ENCODE measurements around the gene RPS6KA2. TPM values are rescaled to one million over a fixed set of nuclear protein-coding genes. Genes with fewer than 3 reads are reported as not detected.

RPS6KA2 gene
- total RNA-seq, 3 donors from 2014 or later (not counting 1 experiment from before 2014, with no cell fraction given): 2.8 to 4.5 (median 2.9) TPM

DNA sequence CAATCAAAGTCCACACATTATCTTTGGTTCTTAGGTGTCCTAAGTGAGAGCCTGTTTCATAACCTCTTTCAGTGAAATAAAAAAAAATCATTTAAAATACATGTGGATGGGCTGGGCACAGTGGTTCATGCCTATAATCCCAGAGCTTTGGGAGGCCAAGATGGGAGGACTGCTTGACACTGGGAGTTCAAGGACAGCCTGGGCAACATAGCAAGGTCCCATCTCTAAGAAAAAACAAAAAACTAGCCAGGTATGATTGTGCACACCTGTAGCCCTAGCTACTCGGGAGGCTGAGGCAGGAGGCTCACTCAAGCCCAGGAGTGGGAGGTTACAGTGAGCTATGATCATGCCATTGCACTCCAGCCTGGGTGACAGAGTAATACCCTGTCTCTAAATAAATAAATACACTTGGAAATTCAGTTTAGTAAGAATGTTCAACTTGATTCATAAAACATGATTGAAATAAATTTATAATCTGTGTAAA is 247.9 kb downstream of the RPS6KA2 start:
- H3K9me3 ChIP-seq (ENCODE audit: control insufficient read depth, insufficient read depth, low read length): no peaks in the 10 kb centered on the region
- TF ChIP-seq, protein P1, sequence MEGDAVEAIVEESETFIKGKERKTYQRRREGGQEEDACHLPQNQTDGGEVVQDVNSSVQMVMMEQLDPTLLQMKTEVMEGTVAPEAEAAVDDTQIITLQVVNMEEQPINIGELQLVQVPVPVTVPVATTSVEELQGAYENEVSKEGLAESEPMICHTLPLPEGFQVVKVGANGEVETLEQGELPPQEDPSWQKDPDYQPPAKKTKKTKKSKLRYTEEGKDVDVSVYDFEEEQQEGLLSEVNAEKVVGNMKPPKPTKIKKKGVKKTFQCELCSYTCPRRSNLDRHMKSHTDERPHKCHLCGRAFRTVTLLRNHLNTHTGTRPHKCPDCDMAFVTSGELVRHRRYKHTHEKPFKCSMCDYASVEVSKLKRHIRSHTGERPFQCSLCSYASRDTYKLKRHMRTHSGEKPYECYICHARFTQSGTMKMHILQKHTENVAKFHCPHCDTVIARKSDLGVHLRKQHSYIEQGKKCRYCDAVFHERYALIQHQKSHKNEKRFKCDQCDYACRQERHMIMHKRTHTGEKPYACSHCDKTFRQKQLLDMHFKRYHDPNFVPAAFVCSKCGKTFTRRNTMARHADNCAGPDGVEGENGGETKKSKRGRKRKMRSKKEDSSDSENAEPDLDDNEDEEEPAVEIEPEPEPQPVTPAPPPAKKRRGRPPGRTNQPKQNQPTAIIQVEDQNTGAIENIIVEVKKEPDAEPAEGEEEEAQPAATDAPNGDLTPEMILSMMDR (IDR thresholded peaks at IDR 0.05): no peak
- intact Hi-C loops (cut with micrococcal nuclease): no loop called here
- H3K27ac ChIP-seq (ENCODE audit: low read length): no peak overlapping the region
- H3K36me3 ChIP-seq (ENCODE audit: control insufficient read depth, insufficient read depth, low read length): no peaks in the 10 kb centered on the region
- Mint-ChIP-seq H3K27ac (no peak overlapping the region), H3K9me3 (no peaks in the 10 kb centered on the region), H3K36me3 (no peaks in the 10 kb centered on the region), H3K4me3 (no peak overlapping the region), H3K4me1 (peaks cover 9 to 15% of the 10 kb centered on the region in 2 donors), H3K27me3 (ENCODE audit: low read depth in 2 of 2) (no peaks in the 10 kb centered on the region)
- WGBS (ENCODE audit: insufficient coverage): 100% methylated on average over 1 of the region's 1 CpG
- no peaks in the 10 kb centered on the region for H3K27me3 ChIP-seq (ENCODE audit: control insufficient read depth, insufficient read depth, low read length)
- peaks cover 13% of the 10 kb centered on the region for H3K4me1 ChIP-seq (ENCODE audit: control insufficient read depth, insufficient read depth, low read length)
- DNase-seq: no peak
- no peak overlapping the region for H3K4me3 ChIP-seq (ENCODE audit: low read length)
- ATAC-seq: no peak

DNA sequence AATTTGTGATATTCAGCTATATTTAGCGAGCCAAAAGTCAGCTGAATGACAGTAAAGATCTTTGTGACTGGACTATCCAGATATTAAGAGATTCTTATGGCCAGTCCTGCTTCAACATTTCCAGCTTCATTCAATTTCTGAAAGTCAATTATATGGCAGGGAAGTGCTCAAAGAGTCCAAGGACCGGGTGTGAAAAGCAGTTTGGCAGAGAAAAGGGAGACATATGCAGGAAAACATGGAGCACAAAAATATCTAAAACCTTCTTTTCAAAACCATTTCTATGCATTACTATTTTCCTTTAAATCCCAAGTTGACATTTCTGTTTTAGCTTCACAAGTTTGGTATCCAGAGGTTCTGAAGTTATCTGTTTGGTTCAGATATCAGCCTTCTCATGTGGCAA is 249.3 kb downstream of the RPS6KA2 start:
- Histone ChIP-seq H3K36me3 (ENCODE audit: control insufficient read depth, insufficient read depth, low read length) (no peaks in the 10 kb centered on the region), H3K27ac (ENCODE audit: low read length) (no peak overlapping the region), H3K4me1 (ENCODE audit: control insufficient read depth, insufficient read depth, low read length) (peaks cover 5% of the 10 kb centered on the region), H3K4me3 (ENCODE audit: low read length) (no peak overlapping the region), H3K9me3 (ENCODE audit: control insufficient read depth, insufficient read depth, low read length) (no peaks in the 10 kb centered on the region), H3K27me3 (ENCODE audit: control insufficient read depth, insufficient read depth, low read length) (no peaks in the 10 kb centered on the region)
- TF ChIP-seq, protein P1 (IDR thresholded peaks at IDR 0.05): no peak
- Mint-ChIP-seq H3K4me1 (peaks cover 9 to 15% of the 10 kb centered on the region in 2 donors), H3K27me3 (ENCODE audit: low read depth in 2 of 2) (no peaks in the 10 kb centered on the region), H3K4me3 (no peak overlapping the region), H3K36me3 (no peaks in the 10 kb centered on the region), H3K27ac (no peak overlapping the region), H3K9me3 (no peaks in the 10 kb centered on the region)
- ATAC-seq (no peak), DNase-seq (no peak)
- 77% methylated on average over 2 of the region's 2 CpGs for WGBS (ENCODE audit: insufficient coverage)
- intact Hi-C loops (cut with micrococcal nuclease): no loop called here

DNA sequence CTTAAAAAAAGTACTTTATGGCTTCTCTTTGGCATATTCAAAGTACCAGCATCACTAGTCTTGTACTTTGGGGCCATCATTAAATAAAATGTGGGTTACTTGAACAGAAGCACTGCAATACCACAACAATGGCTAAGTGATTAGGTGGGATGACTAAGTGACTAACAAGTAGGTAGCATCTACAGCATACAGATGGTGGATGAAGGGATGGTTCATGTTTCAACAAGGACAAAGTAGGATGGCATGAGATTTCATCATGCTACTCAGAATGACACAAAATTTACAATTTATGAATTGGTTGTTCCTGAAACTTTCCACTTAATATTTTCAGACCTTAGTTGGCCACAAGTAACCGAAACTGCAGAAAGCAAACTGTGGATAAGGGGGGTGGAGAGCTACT is 252.0 kb downstream of the RPS6KA2 start:
- Mint-ChIP-seq H3K36me3 (no peaks in the 10 kb centered on the region), H3K9me3 (no peaks in the 10 kb centered on the region), H3K27ac (no peak overlapping the region), H3K4me3 (no peak overlapping the region), H3K4me1 (peaks cover 0 to 6% of the 10 kb centered on the region in 2 donors), H3K27me3 (ENCODE audit: low read depth in 2 of 2) (no peaks in the 10 kb centered on the region)
- Histone ChIP-seq H3K9me3 (ENCODE audit: control insufficient read depth, insufficient read depth, low read length) (no peaks in the 10 kb centered on the region), H3K27ac (ENCODE audit: low read length) (no peak overlapping the region), H3K4me3 (ENCODE audit: low read length) (no peak overlapping the region), H3K27me3 (ENCODE audit: control insufficient read depth, insufficient read depth, low read length) (no peaks in the 10 kb centered on the region), H3K4me1 (ENCODE audit: control insufficient read depth, insufficient read depth, low read length) (no peaks in the 10 kb centered on the region), H3K36me3 (ENCODE audit: control insufficient read depth, insufficient read depth, low read length) (no peaks in the 10 kb centered on the region)
- intact Hi-C loops (cut with micrococcal nuclease): no loop called here
- TF ChIP-seq, protein P1 (IDR thresholded peaks at IDR 0.05): no peak
- no peak for ATAC-seq
- no CpG with 5 or more reads among the region's 1 CpG for WGBS (ENCODE audit: insufficient coverage)
- DNase-seq: no peak

DNA sequence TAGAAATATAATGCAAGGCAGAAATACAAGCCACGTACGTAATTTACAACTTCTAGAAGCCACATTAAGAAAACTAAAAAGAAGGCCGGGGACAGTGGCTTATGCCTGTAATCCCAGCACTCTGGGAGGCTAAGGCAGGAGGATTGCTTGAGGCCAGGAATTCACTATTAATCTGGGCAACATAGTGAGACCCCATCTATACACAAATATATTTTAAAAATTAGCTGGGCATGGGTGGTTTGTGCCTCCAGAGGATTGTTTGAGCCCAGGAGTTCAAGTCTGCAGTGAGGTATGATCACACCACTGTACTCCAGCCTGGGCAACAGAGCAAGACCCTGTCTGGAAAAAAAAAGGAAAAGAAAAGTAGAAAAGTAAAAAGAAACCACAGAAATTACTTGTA is 256.6 kb downstream of the RPS6KA2 start:
- no peaks in the 10 kb centered on the region for H3K9me3 Mint-ChIP-seq
- peaks cover 13% of the 10 kb centered on the region for H3K36me3 ChIP-seq (ENCODE audit: control insufficient read depth, insufficient read depth, low read length)
- H3K36me3 Mint-ChIP-seq: no peaks in the 10 kb centered on the region
- TF ChIP-seq, protein P1 (IDR thresholded peaks at IDR 0.05): no peak
- no peak overlapping the region for H3K27ac ChIP-seq (ENCODE audit: low read length)
- DNase-seq: no peak
- no peak for ATAC-seq
- no peaks in the 10 kb centered on the region for H3K27me3 ChIP-seq (ENCODE audit: control insufficient read depth, insufficient read depth, low read length)
- H3K4me3 ChIP-seq (ENCODE audit: low read length): no peak overlapping the region
- no peak overlapping the region for H3K4me3 Mint-ChIP-seq
- WGBS (ENCODE audit: insufficient coverage): 100% methylated on average over 3 of the region's 3 CpGs
- H3K4me1 ChIP-seq (ENCODE audit: control insufficient read depth, insufficient read depth, low read length): no peaks in the 10 kb centered on the region
- no peak overlapping the region for H3K27ac Mint-ChIP-seq
- intact Hi-C loops (cut with micrococcal nuclease): no loop called here
- H3K27me3 Mint-ChIP-seq (ENCODE audit: low read depth in 2 of 2): no peaks in the 10 kb centered on the region
- no peaks in the 10 kb centered on the region for H3K4me1 Mint-ChIP-seq
- no peaks in the 10 kb centered on the region for H3K9me3 ChIP-seq (ENCODE audit: control insufficient read depth, insufficient read depth, low read length)

Data from natural killer cell (primary cell).